ENCODE measurements around the gene GOLPH3.
"Not testable (repeated sequence)": the region's sequence is repeated elsewhere in the genome, so short reads cannot be mapped to it uniquely, and the experiment has no call there.

GRCh38 chr5:32080565-32080964, 93.6 kb downstream of the GOLPH3 start:
- TF ChIP-seq, protein P1, sequence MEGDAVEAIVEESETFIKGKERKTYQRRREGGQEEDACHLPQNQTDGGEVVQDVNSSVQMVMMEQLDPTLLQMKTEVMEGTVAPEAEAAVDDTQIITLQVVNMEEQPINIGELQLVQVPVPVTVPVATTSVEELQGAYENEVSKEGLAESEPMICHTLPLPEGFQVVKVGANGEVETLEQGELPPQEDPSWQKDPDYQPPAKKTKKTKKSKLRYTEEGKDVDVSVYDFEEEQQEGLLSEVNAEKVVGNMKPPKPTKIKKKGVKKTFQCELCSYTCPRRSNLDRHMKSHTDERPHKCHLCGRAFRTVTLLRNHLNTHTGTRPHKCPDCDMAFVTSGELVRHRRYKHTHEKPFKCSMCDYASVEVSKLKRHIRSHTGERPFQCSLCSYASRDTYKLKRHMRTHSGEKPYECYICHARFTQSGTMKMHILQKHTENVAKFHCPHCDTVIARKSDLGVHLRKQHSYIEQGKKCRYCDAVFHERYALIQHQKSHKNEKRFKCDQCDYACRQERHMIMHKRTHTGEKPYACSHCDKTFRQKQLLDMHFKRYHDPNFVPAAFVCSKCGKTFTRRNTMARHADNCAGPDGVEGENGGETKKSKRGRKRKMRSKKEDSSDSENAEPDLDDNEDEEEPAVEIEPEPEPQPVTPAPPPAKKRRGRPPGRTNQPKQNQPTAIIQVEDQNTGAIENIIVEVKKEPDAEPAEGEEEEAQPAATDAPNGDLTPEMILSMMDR (IDR thresholded peaks at IDR 0.05), result not testable (repeated sequence)
- TF ChIP-seq EZH2phosphoT487 (IDR thresholded peaks at IDR 0.05), result not testable (repeated sequence)
